Cortex of kidney (tissue), 1 donor: ENCODE data around the gene MSL2.
"Not testable (repeated sequence)": the region's sequence is repeated elsewhere in the genome, so short reads cannot be mapped to it uniquely, and the experiment has no call there.

Experiments
- DNase-seq: peaks from one replicate; lab custom pipeline; 2025; lab: John Stamatoyannopoulos, UW

MSL2 gene

GRCh38 chr3:136142592-136142991 lies 53.5 kb downstream of the MSL2 start:
- no peak for DNase-seq

GRCh38 chr3:136141891-136142290 lies 54.2 kb downstream of the MSL2 start:
- DNase-seq = no peak

- DNase-seq = no peak
Measured at GRCh38 chr3:136141291-136141785, 54.8 kb downstream of the MSL2 start.

GRCh38 chr3:136136454-136136853 lies 59.7 kb downstream of the MSL2 start:
- no peak for DNase-seq

- DNase-seq = no peak
Measured at GRCh38 chr3:136135039-136135802, 60.9 kb downstream of the MSL2 start.

GRCh38 chr3:136134091-136134490 lies 62.0 kb downstream of the MSL2 start:
- DNase-seq = no peak

- not testable (repeated sequence) for DNase-seq
Measured at GRCh38 chr3:136131647-136132046, 64.5 kb downstream of the MSL2 start.

GRCh38 chr3:136122006-136122405 lies 74.1 kb downstream of the MSL2 start:
- DNase-seq = no peak

GRCh38 chr3:136120373-136121348 lies 75.5 kb downstream of the MSL2 start:
- DNase-seq = no peak

GRCh38 chr3:136119783-136120182 lies 76.4 kb downstream of the MSL2 start:
- not testable (repeated sequence) for DNase-seq

- not testable (repeated sequence) for DNase-seq
Measured at GRCh38 chr3:136119332-136119731, 76.8 kb downstream of the MSL2 start.

- DNase-seq = no peak
Measured at GRCh38 chr3:136114421-136114820, 81.7 kb downstream of the MSL2 start.

GRCh38 chr3:136110481-136110880 lies 85.7 kb downstream of the MSL2 start:
- DNase-seq = no peak

- no peak for DNase-seq
Measured at GRCh38 chr3:136109499-136109898, 86.6 kb downstream of the MSL2 start.

- no peak for DNase-seq
Measured at GRCh38 chr3:136106101-136106500, 90.0 kb downstream of the MSL2 start.

- no peak for DNase-seq
Measured at GRCh38 chr3:136105044-136105443, 91.1 kb downstream of the MSL2 start.
